OCI-LY1 (cell line): ENCODE data around the gene KCNN4.

Source experiments
- H2AFZ ChIP-seq: fragments of 200-600 bp; sonication (generic), shearing (Covaris generic); 2 replicates; pipeline ENCODE4 v1.6.0; 2014; ENCODE audit warnings: antibody characterized with exemption, mild to moderate bottlenecking, low read length
- H3F3A ChIP-seq: fragments of 200-600 bp; sonication (generic), shearing (Covaris generic); 2 replicates; pipeline ENCODE4 v1.6.0; 2014; ENCODE audit warnings: mild to moderate bottlenecking, antibody characterized with exemption, low read length, moderate library complexity; ENCODE audit not compliant: insufficient read depth
- H3K27ac ChIP-seq: fragments of 200-600 bp; sonication (generic); 2 replicates; pipeline ENCODE4 v1.5.1; 2014; ENCODE audit warnings: low read length, mixed run types, mild to moderate bottlenecking, low read depth; ENCODE audit not compliant: poor library complexity, severe bottlenecking
- H3K27me3 ChIP-seq: fragments of 200-600 bp; sonication (generic); 2 replicates; pipeline ENCODE4 v1.6.0; 2014; ENCODE audit warnings: antibody characterized with exemption, mild to moderate bottlenecking, low read length, moderate library complexity; ENCODE audit not compliant: insufficient read depth
- H3K36me3 ChIP-seq: fragments of 200-600 bp; sonication (generic); 2 replicates; pipeline ENCODE4 v1.6.1; 2014; ENCODE audit warnings: mild to moderate bottlenecking, antibody characterized with exemption, low read length, moderate library complexity, mixed read lengths; ENCODE audit not compliant: insufficient read depth
- H3K4me1 ChIP-seq: fragments of 200-600 bp; sonication (generic); 2 replicates; pipeline ENCODE4 v1.5.1; 2014; ENCODE audit warnings: mild to moderate bottlenecking, low read length, moderate library complexity; ENCODE audit not compliant: insufficient read depth, severe bottlenecking
- H3K4me2 ChIP-seq: fragments of 200-600 bp; sonication (generic), shearing (Covaris generic); 2 replicates; pipeline ENCODE4 v1.6.1; 2014; ENCODE audit warnings: low read length
- H3K4me3 ChIP-seq: fragments of 200-600 bp; sonication (generic); 2 replicates; pipeline ENCODE4 v1.5.1; 2014; ENCODE audit warnings: low read length, low read depth, mild to moderate bottlenecking, mixed read lengths; ENCODE audit not compliant: poor library complexity, severe bottlenecking
- H3K79me2 ChIP-seq: fragments of 200-600 bp; shearing (Covaris generic); 2 replicates; pipeline ENCODE4 v1.6.1; 2016; ENCODE audit warnings: mixed run types, low read length, mixed read lengths; ENCODE audit not compliant: insufficient read depth
- H3K9ac ChIP-seq: fragments of 200-600 bp; sonication (generic), shearing (Covaris generic); 2 replicates; pipeline ENCODE4 v1.6.1; 2014; ENCODE audit warnings: mild to moderate bottlenecking, low read length, mixed read lengths
- H3K9me2 ChIP-seq: fragments of 200-600 bp; sonication (generic), shearing (Covaris generic); 2 replicates; pipeline ENCODE4 v1.6.1; 2014; ENCODE audit warnings: low read depth, mild to moderate bottlenecking, low read length, mixed read lengths
- H3K9me3 ChIP-seq: fragments of 200-600 bp; shearing (Covaris generic); 2 replicates; pipeline ENCODE4 v1.6.1; 2014; ENCODE audit warnings: low read length, mixed read lengths
- H4K20me1 ChIP-seq: fragments of 200-600 bp; sonication (generic), shearing (Covaris generic); 2 replicates; pipeline ENCODE4 v1.6.0; 2016; ENCODE audit warnings: mild to moderate bottlenecking, low read length; ENCODE audit not compliant: insufficient read depth
- CTCF ChIP-seq: fragments of 200-600 bp; sonication (generic), shearing (Covaris generic); IDR thresholded peaks from 2 replicates; pipeline ENCODE4 v1.5.1; 2017; ENCODE audit warnings: mild to moderate bottlenecking, antibody characterized with exemption, low read length, moderate library complexity, mixed read lengths
- EZH2 ChIP-seq: fragments of 200-600 bp; sonication (generic), shearing (Covaris generic); IDR thresholded peaks from 2 replicates; pipeline ENCODE4 v1.8.0; 2017; ENCODE audit warnings: borderline replicate concordance, mixed run types, mild to moderate bottlenecking, antibody characterized with exemption, low read length, moderate library complexity, mixed read lengths

The KCNN4 gene

GRCh38 chr19:43739439-43740235, 41.1 kb downstream of the KCNN4 start:
- TF ChIP-seq CTCF (no peak), EZH2 (no peak)
- no peaks in the 10 kb centered on the region for H3K4me1 ChIP-seq
- H3F3A ChIP-seq = no peaks in the 10 kb centered on the region
- H4K20me1 ChIP-seq = no peaks in the 10 kb centered on the region
- H3K27ac ChIP-seq = no peak overlapping the region
- no peaks in the 10 kb centered on the region for H3K79me2 ChIP-seq
- no peaks in the 10 kb centered on the region for H3K27me3 ChIP-seq
- H3K4me2 ChIP-seq = no peak overlapping the region
- peaks cover 93% of the 10 kb centered on the region for H3K36me3 ChIP-seq
- H3K4me3 ChIP-seq = no peak overlapping the region
- H3K9ac ChIP-seq = no peak overlapping the region
- no peaks in the 10 kb centered on the region for H3K9me3 ChIP-seq
- no peak overlapping the region for H2AFZ ChIP-seq
- H3K9me2 ChIP-seq = no peaks in the 10 kb centered on the region

GRCh38 chr19:43738780-43739211, 42.0 kb downstream of the KCNN4 start:
- no peak overlapping the region for H3K4me2 ChIP-seq

DNA sequence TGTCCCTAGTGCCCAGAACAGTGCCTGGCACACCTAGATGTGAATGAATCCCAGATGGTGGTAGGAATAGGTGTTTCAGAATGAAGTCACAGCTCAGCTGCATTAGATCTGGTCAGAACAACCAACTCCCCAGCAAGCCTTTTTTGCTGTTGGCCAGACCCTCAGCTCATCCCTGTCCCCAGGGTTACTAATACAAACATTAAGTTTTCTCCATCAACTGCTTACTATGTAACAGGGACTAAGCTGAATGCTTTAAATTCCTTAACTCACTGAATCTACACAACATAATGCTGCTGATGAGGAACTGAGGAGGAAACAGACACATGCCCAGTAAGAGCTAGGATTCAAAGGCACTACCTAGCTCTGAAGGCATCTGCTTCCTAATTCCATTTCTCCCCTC, 44.8 kb downstream of the KCNN4 start:
- H3K27me3 ChIP-seq = no peaks in the 10 kb centered on the region
- no peaks in the 10 kb centered on the region for H3F3A ChIP-seq
- no peak for TF ChIP-seq EZH2
- no peak for TF ChIP-seq CTCF
- no peaks in the 10 kb centered on the region for H3K9me3 ChIP-seq
- H2AFZ ChIP-seq = no peak overlapping the region
- peaks cover 93% of the 10 kb centered on the region for H3K36me3 ChIP-seq
- no peak overlapping the region for H3K4me2 ChIP-seq
- H3K79me2 ChIP-seq = no peaks in the 10 kb centered on the region
- no peak overlapping the region for H3K4me3 ChIP-seq
- no peaks in the 10 kb centered on the region for H4K20me1 ChIP-seq
- H3K27ac ChIP-seq = no peak overlapping the region
- H3K9ac ChIP-seq = no peak overlapping the region
- no peaks in the 10 kb centered on the region for H3K4me1 ChIP-seq
- H3K9me2 ChIP-seq = no peaks in the 10 kb centered on the region

More at GRCh38 chr19:43738780-43739211, 42.0 kb downstream of the KCNN4 start:
- no peaks in the 10 kb centered on the region for H3K9me3 ChIP-seq
- H3K79me2 ChIP-seq = no peaks in the 10 kb centered on the region
- H4K20me1 ChIP-seq = no peaks in the 10 kb centered on the region
- no peak overlapping the region for H3K4me3 ChIP-seq
- no peaks in the 10 kb centered on the region for H3K4me1 ChIP-seq
- H3K36me3 ChIP-seq = peaks cover 93% of the 10 kb centered on the region
- no peaks in the 10 kb centered on the region for H3F3A ChIP-seq
- no peaks in the 10 kb centered on the region for H3K9me2 ChIP-seq
- no peaks in the 10 kb centered on the region for H3K27me3 ChIP-seq
- H3K9ac ChIP-seq = no peak overlapping the region
- no peak overlapping the region for H3K27ac ChIP-seq
- TF ChIP-seq CTCF = no peak
- H2AFZ ChIP-seq = no peak overlapping the region
